HG03135 (cell line): Measurements from ENCODE around the gene NOP14.
"Not testable (repeated sequence)": the region's sequence is repeated elsewhere in the genome, so short reads cannot be mapped to it uniquely, and the experiment has no call there.

Experiments
- ATAC-seq: cut with Tn5 transposase; IDR thresholded peaks from one replicate; pipeline ENCODE4 v1.9.1; 2021; ENCODE audit warnings: mild to moderate bottlenecking, moderate library complexity; ENCODE audit not compliant: unreplicated experiment

NOP14 gene

GRCh38 chr4:2943364-2944090 lies 19.7 kb downstream of the NOP14 start:
- ATAC-seq = no peak

GRCh38 chr4:2942532-2943363 lies 20.5 kb downstream of the NOP14 start:
- no peak for ATAC-seq

GRCh38 chr4:2942037-2942531 lies 21.1 kb downstream of the NOP14 start:
- no peak for ATAC-seq

- ATAC-seq = no peak
Observed at GRCh38 chr4:2941138-2942036, 21.8 kb downstream of the NOP14 start.

GRCh38 chr4:2940267-2941137 lies 22.7 kb downstream of the NOP14 start:
- ATAC-seq = no peak

GRCh38 chr4:2939383-2940243 lies 23.6 kb downstream of the NOP14 start:
- ATAC-seq = no peak

- no peak for ATAC-seq
Observed at GRCh38 chr4:2938906-2939305, 24.3 kb downstream of the NOP14 start.

- ATAC-seq = not testable (repeated sequence)
Observed at GRCh38 chr4:2938411-2938810, 24.8 kb downstream of the NOP14 start.

- no peak for ATAC-seq
Observed at GRCh38 chr4:2937986-2938385, 25.2 kb downstream of the NOP14 start.

GRCh38 chr4:2937146-2937857 lies 25.9 kb downstream of the NOP14 start:
- ATAC-seq = no peak

GRCh38 chr4:2936773-2937145 lies 26.4 kb downstream of the NOP14 start:
- ATAC-seq = no peak

- no peak for ATAC-seq
Observed at GRCh38 chr4:2935762-2936743, 27.2 kb downstream of the NOP14 start.

GRCh38 chr4:2934813-2935761 lies 28.1 kb downstream of the NOP14 start:
- peak; percentile 51 for ATAC-seq

GRCh38 chr4:2934077-2934812 lies 29.0 kb downstream of the NOP14 start:
- no peak for ATAC-seq

- no peak for ATAC-seq
Observed at GRCh38 chr4:2933566-2934076, 29.6 kb downstream of the NOP14 start.
